GM19438 (cell line): ENCODE data around the gene PTPRN2.

Source experiments
- ATAC-seq: cut with Tn5 transposase; IDR thresholded peaks from one replicate; pipeline ENCODE4 v1.9.1; 2021; ENCODE audit warnings: low read depth; ENCODE audit not compliant: unreplicated experiment

The PTPRN2 gene

GRCh38 chr7:158558816-158559215, 28.8 kb downstream of the PTPRN2 start:
- ATAC-seq = no peak

- no peak for ATAC-seq
Measured at GRCh38 chr7:158557441-158557755, 30.2 kb downstream of the PTPRN2 start.

DNA sequence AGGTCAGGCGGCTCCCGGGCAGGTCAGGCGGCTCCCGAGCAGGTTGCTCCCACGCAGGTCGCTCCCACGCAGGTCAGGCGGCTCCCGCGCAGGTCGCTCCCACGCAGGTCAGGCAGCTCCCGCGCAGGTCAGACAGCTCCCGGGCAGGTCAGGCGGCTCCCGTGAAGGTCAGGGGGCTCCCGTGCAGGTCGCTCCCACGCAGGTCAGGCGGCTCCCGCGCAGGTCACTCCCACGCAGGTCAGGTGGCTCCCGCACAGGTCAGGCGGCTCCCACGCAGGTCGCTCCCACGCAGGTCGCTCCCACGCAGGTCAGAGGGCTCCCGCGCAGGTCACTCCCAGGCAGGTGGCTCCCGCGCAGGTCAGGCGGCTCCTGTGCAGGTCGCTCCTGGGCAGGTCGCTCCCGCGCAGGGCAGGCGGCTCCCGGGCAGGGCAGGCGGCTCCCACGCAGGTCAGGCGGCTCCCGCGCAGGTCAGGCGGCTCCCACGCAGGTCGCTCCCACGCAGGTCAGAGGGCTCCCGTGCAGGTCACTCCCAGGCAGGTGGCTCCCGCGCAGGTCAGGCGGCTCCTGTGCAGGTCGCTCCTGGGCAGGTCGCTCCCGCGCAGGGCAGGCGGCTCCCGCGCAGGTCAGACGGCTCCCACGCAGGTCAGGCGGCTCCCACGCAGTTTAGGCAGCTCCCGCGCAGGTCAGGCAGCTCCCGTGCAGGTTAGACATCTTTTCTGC, 30.7 kb downstream of the PTPRN2 start:
- no peak for ATAC-seq

GRCh38 chr7:158555034-158555520, 32.5 kb downstream of the PTPRN2 start:
- no peak for ATAC-seq

DNA sequence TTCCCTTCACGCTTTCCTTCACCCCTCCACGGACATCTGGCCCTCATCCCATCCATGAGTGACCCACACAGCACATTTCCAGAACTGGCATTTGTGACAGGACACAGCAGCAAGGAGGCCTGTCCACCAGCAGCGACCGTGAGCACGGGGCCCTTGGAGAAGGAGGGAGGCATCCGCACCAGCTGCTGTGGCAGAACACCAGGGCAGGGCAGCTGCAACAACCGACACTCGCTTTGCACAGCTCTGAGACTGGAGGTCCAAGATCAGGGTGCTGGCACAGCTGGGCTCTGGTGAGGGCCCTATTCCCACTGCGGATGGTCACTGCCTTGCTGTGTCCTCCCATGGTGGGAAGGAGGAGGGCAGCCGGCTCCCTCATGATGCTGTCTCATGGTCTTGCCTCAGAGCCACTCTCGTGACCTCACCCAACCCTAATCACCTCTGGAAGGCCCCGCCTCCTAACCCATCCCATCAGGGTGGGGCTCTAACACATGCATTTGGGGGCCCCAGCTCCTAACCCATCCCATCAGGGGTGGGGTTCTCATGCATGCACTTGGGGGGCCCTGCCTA, 36.7 kb downstream of the PTPRN2 start:
- ATAC-seq = no peak

DNA sequence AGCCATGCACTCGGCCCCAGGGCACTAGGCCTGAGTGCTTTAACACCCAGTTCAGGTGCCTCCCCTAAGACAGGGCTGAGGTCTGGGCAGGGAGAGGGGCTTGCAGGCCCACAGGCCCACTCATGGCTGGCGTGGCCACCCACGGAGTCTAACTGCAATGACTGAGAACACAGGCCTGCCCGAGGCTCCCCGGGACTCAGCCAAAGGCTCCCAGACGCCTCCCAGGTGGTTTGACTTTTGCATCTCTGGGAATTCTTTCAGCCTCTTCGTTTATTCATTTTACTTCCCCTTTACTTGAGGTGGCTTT, 37.3 kb downstream of the PTPRN2 start:
- no peak for ATAC-seq

GRCh38 chr7:158549616-158550393, 37.8 kb downstream of the PTPRN2 start:
- no peak for ATAC-seq

DNA sequence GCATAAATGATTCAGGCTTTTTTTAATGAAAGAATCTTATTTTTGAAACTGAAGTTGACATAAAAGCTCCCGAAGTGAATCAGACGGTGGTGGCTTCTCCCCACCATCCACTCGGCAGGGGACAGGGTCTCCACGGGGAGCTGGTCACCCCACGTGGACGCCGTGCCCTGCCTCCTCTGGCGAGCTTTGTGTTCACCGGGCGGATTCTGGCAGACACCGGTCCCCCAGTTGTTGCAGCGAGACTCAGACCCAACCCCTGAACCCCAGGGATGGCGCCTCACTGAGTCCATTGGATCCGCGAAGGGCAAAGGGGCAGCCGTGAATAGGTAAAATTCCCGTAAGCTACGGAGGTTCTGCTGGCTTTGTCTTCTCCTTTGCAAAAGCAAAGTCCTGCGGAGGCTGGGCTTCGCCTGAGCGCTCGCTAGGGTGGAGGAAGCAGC, 38.4 kb downstream of the PTPRN2 start:
- no peak for ATAC-seq

DNA sequence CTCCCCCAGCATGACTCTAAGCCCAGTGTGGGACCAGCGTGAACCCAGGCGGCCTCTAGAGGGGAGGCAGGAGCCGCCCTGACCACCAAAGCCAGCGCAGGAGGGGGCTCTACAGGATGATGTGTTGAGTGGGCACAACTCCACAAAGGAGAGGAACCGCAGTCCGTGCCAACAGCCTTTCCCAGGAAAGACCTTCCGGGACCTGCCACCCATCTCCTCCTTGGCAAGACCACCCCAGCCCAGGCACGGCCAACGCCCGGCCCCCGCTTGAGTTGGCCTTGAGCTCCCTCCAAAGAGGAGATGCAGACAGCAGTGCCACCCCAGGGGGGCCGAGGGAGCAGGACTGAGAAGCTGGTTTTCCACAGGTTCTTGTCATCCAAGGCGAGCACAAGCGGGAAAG, 38.9 kb downstream of the PTPRN2 start:
- no peak for ATAC-seq

DNA sequence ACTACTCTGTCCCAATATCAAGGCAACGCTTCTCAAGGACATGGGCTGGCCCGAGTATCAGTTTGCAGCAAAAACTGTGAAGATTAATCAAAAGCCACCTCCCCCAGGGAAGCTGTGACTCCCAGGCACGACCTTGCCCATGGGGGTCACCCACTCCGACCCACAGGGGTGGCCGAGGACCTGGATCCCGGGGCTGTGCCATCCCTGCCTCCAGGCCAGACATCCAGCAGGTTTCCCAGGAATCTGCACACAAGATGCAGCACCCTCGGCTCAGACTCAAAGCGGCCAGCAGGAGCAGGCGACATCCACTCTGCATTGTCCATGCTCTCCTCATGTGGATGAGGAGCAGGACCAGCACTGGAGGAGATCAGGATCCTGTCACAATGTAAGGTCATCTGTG, 39.8 kb downstream of the PTPRN2 start:
- ATAC-seq = no peak

GRCh38 chr7:158546626-158547025, 41.0 kb downstream of the PTPRN2 start:
- no peak for ATAC-seq

- ATAC-seq = no peak
Measured at GRCh38 chr7:158546214-158546613, 41.4 kb downstream of the PTPRN2 start.

DNA sequence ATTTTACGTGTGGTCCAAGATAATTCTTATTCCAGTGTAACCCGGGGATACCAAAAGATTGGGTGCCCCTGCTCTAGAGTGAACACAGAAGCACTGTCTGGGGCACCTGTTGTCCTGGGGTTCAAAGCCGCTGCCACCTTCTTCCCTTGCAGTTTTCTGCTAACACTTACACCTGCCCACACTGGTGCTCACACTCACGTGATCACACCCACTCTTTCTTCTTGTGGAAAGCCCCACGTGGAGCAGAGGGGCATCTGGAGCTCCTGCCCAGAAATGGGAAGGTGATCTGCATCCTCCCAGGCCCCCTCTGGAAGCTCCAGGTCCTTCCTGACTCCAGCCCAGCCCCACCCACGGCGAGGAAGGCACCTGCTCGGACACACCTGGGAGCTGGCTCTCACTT, 42.9 kb downstream of the PTPRN2 start:
- no peak for ATAC-seq

GRCh38 chr7:158543840-158544239, 43.8 kb downstream of the PTPRN2 start:
- no peak for ATAC-seq

- ATAC-seq = no peak
Measured at GRCh38 chr7:158542651-158543566, 44.7 kb downstream of the PTPRN2 start.

GRCh38 chr7:158541346-158542010, 46.1 kb downstream of the PTPRN2 start:
- ATAC-seq = no peak

DNA sequence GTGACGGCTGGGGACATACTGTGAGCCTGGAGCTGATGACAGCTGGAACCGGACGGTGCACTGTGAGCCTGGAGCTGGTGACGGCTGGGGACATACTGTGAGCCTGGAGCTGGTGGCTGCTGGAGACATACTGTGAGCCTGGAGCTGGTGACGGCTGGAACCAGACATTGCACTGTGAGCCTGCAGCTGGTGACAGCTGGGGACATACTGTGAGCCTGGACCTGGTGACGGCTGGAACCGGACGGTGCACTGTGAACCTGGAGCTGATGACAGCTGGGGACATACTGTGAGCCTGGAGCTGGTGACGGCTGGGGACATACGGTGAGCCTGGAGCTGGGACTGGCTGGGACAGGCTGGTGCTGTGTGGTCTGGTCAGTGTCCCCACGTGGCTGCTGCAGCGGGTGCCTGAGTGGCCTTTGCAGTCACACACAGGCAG, 47.9 kb downstream of the PTPRN2 start:
- no peak for ATAC-seq

GRCh38 chr7:158538156-158538946, 49.3 kb downstream of the PTPRN2 start:
- no peak for ATAC-seq

- no peak for ATAC-seq
Measured at GRCh38 chr7:158537516-158537882, 50.1 kb downstream of the PTPRN2 start.
